GM21381 (cell line): Measurements from ENCODE around the gene LRBA.
"Not testable (repeated sequence)": the region's sequence is repeated elsewhere in the genome, so short reads cannot be mapped to it uniquely, and the experiment has no call there.

Experiments
- ATAC-seq: cut with Tn5 transposase; IDR thresholded peaks from one replicate; pipeline ENCODE4 v1.9.1; 2021; ENCODE audit warnings: mild to moderate bottlenecking, moderate library complexity; ENCODE audit not compliant: unreplicated experiment

Gene LRBA

DNA sequence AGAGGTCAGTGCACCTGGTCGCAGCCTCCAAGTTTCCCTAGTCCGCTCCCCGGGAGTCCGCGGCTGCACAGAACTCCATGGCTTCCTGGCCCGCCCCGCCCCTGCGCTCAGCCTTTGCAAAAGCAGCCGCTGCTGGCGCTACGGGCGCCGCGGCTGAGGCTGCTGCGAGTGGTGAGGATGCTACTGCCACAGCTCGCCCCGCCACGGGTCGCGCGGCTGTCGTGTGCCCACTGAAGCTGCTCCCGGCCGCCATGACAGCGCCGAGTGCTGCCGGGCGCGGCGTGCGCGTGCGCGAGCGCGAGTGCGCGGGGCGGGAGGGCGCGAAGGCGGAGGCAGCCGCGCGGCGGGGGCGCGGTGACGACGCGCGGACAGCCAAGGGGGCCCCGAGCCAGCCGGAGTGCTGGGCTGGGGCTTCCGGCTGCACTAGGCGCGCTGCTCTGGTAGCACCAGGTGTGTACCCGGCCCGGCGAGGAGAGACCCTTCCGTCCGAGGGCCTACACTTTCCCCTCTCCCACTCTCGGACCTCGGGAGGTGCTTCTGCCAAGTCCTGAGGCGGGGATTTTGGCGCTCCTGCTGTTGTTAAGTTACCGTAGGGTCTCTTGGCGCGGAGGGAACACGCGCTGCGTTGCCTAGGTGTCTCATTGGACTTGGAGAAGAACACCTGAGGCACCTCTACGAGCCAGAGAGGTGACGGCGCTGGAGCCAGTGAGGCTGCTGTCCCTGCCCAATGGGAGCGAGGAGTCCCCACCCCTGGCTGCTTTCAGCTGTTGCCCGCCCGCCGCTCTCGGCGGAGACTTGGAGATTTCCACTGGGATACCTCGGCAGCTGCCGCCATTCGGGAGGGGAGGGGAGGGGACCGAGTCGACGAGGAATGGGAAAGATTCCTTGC lies 619 bp upstream of the LRBA start:
- ATAC-seq: peak; percentile 75

DNA sequence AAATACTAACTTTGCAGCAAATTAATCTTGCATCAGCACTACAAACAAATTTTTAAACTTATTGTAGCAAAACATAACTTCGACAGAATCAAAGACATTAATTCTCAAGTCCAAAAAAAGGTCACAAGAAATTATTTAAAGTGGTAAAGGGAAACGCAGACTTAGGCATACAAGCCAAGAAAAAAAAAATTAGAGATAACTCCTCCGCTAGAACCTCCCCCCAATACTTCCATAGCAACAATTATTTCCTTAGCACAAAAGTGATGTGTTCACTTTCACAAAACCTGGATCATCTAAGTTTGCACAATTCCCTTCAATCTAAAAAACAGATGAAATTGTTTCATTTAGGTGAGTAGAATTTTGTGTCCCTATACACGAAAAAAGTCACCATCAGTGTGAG lies 1.1 kb downstream of the LRBA start:
- ATAC-seq: no peak

DNA sequence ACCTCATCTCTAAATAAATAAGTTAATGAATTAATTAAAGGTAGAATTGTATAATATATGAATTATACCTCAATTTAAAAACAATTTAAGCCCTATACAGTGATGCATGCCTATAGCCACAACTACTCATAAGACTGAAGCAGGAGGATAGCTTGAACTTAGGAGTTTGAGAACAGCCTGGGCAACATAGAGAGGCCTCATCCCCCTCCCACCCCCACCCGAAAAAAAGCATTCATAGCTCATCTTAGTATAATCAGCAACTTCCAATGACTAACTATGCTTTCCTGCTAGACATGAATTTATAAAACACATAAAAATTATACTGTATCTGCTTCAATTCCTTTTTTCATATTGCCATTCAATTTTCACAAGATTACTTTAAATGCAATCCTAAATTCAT lies 1.6 kb downstream of the LRBA start:
- ATAC-seq: no peak

- ATAC-seq: no peak
These were observed 2.3 kb downstream of the LRBA start for GRCh38 chr4:151012820-151013219.

DNA sequence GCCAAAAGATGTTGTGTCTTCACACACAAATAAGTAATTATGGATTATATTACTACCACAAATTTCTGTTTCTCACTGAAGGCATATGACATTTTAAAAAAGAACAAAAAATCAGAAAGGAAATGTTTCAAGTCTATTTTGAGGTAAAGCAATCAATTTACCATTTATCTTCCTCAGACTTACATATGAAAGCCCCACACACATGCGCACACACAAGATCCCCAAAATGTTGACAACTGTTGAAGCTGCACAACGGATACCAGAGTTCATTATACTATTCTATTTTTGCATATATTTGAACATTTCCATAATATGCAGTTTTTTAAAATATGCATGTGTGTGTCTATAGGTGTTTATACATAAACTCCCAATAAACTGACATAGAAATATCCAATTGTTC lies 2.7 kb downstream of the LRBA start:
- ATAC-seq: no peak

- ATAC-seq: no peak
These were observed 10.9 kb downstream of the LRBA start for GRCh38 chr4:151004222-151004621.

DNA sequence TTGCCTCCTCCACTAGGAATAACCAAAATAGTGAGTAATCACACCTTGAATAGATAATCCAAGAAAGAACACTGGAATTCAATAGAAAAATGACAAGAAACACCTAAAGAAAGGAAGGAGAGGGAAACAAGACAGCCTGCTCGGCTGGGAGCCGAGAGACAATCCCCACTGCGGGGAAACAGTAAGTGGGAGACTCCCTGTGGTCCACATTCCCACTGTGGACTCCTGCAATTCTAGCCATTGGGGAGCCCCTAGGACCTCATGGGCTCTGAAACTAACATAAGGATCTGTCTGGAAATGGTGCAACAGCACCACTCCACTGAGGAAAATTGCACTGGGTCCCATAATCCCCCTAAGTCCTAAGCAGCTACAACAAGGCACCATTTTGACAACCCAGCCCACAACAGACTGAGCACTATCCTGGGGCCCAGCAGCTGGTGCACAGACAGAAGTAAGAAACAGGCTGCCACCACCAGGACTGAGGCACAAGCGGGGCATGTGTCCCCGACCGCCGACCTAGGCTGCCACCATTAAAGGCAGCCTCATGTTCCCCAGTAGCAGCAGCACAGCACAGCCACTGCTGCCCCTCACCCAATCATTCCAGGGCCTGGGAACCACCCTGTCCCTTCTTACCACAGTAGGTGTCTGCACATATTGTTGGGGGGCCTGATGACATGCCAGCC lies 14.2 kb downstream of the LRBA start:
- no peak for ATAC-seq

GRCh38 chr4:150999086-150999485 lies 16.0 kb downstream of the LRBA start:
- no peak for ATAC-seq

GRCh38 chr4:150997141-150997540 lies 17.9 kb downstream of the LRBA start:
- ATAC-seq: no peak

- no peak for ATAC-seq
These were observed 20.4 kb downstream of the LRBA start for GRCh38 chr4:150994721-150995120.

- ATAC-seq: not testable (repeated sequence)
These were observed 21.5 kb downstream of the LRBA start for GRCh38 chr4:150993577-150993976.

- no peak for ATAC-seq
These were observed 24.1 kb downstream of the LRBA start for GRCh38 chr4:150990993-150991392.

DNA sequence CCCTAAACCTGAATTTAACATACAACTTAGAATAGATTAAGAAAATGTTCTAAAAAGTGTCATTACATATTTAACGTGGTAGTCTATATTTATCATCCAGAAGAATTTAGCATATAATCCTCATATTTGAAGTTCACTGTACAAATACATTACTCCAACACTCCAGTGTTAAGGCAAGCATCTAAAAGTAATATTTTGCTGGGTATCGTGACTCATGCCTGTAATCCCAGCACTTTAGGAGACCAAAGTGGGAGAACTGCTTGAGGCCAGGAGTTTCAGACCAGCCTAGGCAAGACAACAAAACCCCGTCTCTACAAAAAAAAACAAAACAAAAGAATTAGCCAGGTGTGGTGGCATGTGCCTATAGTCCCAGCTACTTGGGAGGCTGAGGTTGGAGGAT lies 24.8 kb downstream of the LRBA start:
- no peak for ATAC-seq

GRCh38 chr4:150988238-150988637 lies 26.8 kb downstream of the LRBA start:
- ATAC-seq: no peak

GRCh38 chr4:150987204-150987603 lies 27.9 kb downstream of the LRBA start:
- ATAC-seq: no peak

- ATAC-seq: peak; percentile 52
These were observed 29.0 kb downstream of the LRBA start for GRCh38 chr4:150986085-150986484.

DNA sequence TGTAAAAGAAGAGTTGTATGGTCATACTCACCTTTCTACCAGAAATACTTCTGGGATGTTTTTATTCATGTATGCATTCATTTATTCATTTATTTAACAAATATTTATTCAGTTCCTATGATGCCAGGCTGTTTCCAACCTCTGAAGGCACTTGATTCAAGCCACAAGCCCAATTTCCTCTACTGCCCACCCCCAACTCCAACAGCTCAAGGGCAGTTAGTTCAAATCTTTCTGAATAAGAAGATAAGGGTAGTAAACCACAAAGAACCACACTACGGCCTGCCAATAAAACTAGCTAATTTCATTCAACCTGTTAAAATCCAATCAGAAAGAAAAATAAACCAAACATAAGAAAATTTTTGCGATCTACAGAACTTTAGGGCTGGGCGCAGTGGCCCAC lies 31.2 kb downstream of the LRBA start:
- no peak for ATAC-seq

DNA sequence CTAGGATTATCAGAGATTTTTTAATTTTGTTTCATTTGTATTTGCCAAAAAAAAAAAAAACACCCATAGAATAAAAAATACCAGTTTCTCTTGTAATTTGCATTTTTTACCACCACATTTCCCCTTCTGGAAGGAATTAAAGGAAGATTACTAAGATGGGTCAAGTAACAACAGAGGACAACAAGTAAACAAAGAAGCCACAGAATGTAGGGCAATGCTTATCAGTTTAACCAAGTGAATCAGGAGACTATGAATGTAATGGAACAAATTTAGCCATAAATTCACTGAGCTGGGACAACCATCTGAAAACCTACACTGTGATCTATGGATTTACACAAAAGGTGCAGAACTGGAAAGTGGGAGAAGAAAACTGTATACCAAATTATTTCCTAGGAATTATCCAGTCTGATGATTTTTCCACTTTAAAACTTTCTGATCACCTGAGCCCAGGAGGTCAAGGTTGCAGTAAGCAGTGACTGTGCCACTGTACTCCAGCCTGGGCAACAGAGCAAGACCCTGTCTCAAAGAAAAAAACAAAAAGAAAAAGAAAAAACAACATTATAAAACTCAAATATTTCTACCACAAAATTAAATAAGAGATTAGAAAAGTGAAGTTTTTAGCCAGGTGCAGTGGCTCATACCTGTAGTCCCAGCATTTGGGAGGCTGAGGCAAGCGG lies 32.4 kb downstream of the LRBA start:
- ATAC-seq: no peak

- ATAC-seq: no peak
These were observed 36.1 kb downstream of the LRBA start for GRCh38 chr4:150978738-150979575.

DNA sequence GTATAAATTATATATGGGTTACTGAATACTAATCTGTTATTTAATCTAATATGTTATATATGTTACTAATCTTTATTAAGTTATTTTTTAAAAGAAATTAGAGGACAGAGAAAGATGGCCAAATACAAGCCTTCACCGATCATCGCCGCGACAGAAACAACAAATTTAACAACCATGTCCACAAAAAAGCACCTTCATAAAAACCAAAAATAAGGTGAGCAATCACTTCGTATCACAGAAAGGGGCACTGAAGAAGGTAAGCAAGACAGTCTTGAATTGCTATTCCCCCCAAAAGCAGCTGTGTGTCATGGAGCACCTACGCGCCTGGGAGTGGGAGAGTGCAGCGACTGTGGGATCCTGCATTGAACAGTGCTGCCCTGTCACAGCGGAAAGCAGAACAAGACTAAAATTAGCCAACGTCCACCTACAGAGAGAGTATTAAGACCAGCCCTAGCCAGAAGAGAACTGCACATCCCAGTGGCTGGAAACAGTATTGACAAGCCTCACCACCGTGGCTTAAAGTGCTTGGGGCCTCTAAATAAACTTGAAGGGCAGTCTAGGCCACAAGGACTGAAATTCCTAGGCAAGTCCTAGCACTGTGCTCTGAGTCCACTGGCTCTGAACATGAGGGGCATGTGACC lies 38.5 kb downstream of the LRBA start:
- ATAC-seq: no peak
